CD4-positive, CD25-positive, alpha-beta regulatory T cell (primary cell): ENCODE measurements around the gene ADGRB3. TPM values are rescaled to one million over a fixed set of nuclear protein-coding genes. Genes with fewer than 3 reads are reported as not detected.

Source experiments
- ATAC-seq, 2 donors: fragments of 150-1000 bp; cut with Tn5 transposase; one replicate each; pipeline ENCODE4 v1.10.0; 2021; ENCODE audit warnings: low read depth in 2 of 2, moderate number of reproducible peaks in 2 of 2, moderate library complexity in 1 of 2
- DNase-seq, 3 donors: peaks; one replicate each; pipeline versions ENCODE4 v3.0.0 to v3.0.0-alpha.2; 2012 to 2022; ENCODE audit warnings: mixed read lengths in 1 of 3
- H3K27ac ChIP-seq: one replicate; pipeline ENCODE4 v1.7.0; 2013; ENCODE audit warnings: mild to moderate bottlenecking, low read length; ENCODE audit not compliant: insufficient read depth, poor library complexity, severe bottlenecking
- H3K27me3 ChIP-seq: one replicate; pipeline ENCODE4 v1.7.0; 2013; ENCODE audit warnings: low read length; ENCODE audit not compliant: control insufficient read depth, insufficient read depth
- H3K36me3 ChIP-seq: one replicate; pipeline ENCODE4 v1.7.0; 2013; ENCODE audit warnings: mild to moderate bottlenecking, low read length, moderate library complexity; ENCODE audit not compliant: control insufficient read depth, insufficient read depth
- H3K4me1 ChIP-seq: 2 replicates; pipeline ENCODE4 v1.7.0; 2013; ENCODE audit warnings: mild to moderate bottlenecking, low read length; ENCODE audit not compliant: insufficient read depth, control insufficient read depth, poor library complexity, severe bottlenecking
- H3K4me3 ChIP-seq: one replicate; pipeline ENCODE4 v1.7.0; 2013; ENCODE audit warnings: low read depth, mild to moderate bottlenecking, low read length, moderate library complexity
- H3K9me3 ChIP-seq, 2 experiments: 1 replicate in 1 of 2; 2 replicates in 1 of 2; pipeline ENCODE4 v1.7.0; 2013; ENCODE audit warnings: low read length in 2 of 2, mild to moderate bottlenecking in 1 of 2, moderate library complexity in 1 of 2; ENCODE audit not compliant: control insufficient read depth in 2 of 2
- H3K27ac Mint-ChIP-seq, 3 donors: one replicate each; pipeline ENCODE4 v1.8.0; 2020 to 2022; ENCODE audit warnings: mild to moderate bottlenecking in 3 of 3, mixed read lengths in 3 of 3, moderate library complexity in 2 of 3
- H3K27me3 Mint-ChIP-seq: one replicate; pipeline ENCODE4 v1.8.0; 2022; ENCODE audit warnings: mild to moderate bottlenecking, mixed read lengths
- H3K36me3 Mint-ChIP-seq: one replicate; pipeline ENCODE4 v1.8.0; 2020; ENCODE audit warnings: mixed read lengths
- H3K4me1 Mint-ChIP-seq, 4 donors: one replicate each; pipeline ENCODE4 v1.8.0; 2020 to 2022; ENCODE audit warnings: mixed read lengths in 4 of 4, mild to moderate bottlenecking in 1 of 4
- H3K4me3 Mint-ChIP-seq, 4 donors: one replicate each; pipeline ENCODE4 v1.8.0; 2020 to 2022; ENCODE audit warnings: mild to moderate bottlenecking in 4 of 4, mixed read lengths in 4 of 4, moderate library complexity in 3 of 4
- H3K9me3 Mint-ChIP-seq, 7 donors: one replicate each; pipeline ENCODE4 v1.8.0; 2020 to 2022; ENCODE audit warnings: mixed read lengths in 7 of 7, mild to moderate bottlenecking in 3 of 7, moderate library complexity in 2 of 7
- polyA plus RNA-seq, 4 donors: library from polyadenylated mRNA; unstranded; fragments of 300-500 nt; fragmentation: Illumina TruSeq; gene quantifications; one replicate each; pipeline ENCODE4 v1.2.3, GENCODE V29; 2021
- total RNA-seq: library from RNA; stranded (reverse); gene quantifications from one replicate; pipeline ENCODE4 v1.2.3, GENCODE V29; 2022

ADGRB3 gene
- total and polyA plus RNA-seq, 5 donors from 2014 or later = not detected

GRCh38 chr6:68633281-68633971 lies 1.7 kb upstream of the ADGRB3 start:
- Mint-ChIP-seq H3K27ac (no peak overlapping the region), H3K36me3 (no peaks in the 10 kb centered on the region), H3K4me1 (peaks cover 0 to 18% (median 13%) of the 10 kb centered on the region in 4 donors), H3K9me3 (peaks cover 0 to 7% (median 0%) of the 10 kb centered on the region in 7 donors), H3K27me3 (peaks cover 44% of the 10 kb centered on the region), H3K4me3 (peak overlapping the region in 1 of 4 donors; percentile 21)
- Histone ChIP-seq H3K27me3 (peaks cover 22% of the 10 kb centered on the region), H3K4me1 (peaks cover 3% of the 10 kb centered on the region), H3K9me3 (no peaks in the 10 kb centered on the region), H3K27ac (no peak overlapping the region), H3K36me3 (no peaks in the 10 kb centered on the region), H3K4me3 (no peak overlapping the region)
- ATAC-seq (no peak), DNase-seq (no peak)

DNA sequence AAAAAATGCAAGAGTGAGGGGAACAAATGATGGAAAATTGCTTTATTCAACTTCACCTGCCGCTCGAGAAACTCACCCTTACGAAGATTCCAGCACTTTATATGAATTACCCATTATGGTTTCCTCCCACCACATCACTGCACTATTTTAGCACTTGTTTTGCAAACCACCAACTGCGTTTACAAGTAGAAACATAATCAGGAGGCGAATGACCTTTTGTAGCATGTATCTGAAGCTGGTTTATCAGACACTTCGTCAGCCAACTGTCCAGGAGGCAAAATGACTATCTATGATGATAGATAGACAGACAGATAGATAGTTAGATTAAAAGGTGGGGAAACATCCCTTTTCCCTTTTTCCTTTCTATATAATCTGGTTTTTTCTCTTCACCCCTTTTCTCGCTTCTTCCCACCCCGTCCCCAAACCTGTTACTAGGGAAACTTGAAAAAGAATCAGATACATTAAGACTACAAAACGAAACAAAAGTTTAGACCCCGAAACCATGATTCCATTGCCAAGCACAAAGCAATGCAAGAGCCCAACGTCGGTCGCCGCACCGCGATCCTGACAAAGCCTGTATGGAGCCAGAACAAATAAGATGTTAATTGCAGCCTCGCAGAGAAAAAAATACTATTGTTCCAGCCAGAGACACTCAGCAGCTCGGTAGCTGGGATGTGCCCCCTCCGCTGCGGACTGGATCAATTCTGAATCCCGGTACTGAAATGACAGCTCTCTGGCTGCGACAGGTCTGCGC lies 933 bp upstream of the ADGRB3 start:
- no peak for ATAC-seq
- H3K4me1 ChIP-seq = peaks cover 3% of the 10 kb centered on the region
- H3K4me1 Mint-ChIP-seq = peaks cover 0 to 18% (median 13%) of the 10 kb centered on the region in 4 donors
- peaks cover 0 to 9% (median 0%) of the 10 kb centered on the region in 7 donors for H3K9me3 Mint-ChIP-seq
- H3K36me3 Mint-ChIP-seq = no peaks in the 10 kb centered on the region
- peak overlapping the region in 3 of 4 donors; percentile 50 to 88 (median 79) for H3K4me3 Mint-ChIP-seq
- no peak for DNase-seq
- H3K27ac ChIP-seq = no peak overlapping the region
- peaks cover 22% of the 10 kb centered on the region for H3K27me3 ChIP-seq
- H3K27ac Mint-ChIP-seq = no peak overlapping the region
- peaks cover 50% of the 10 kb centered on the region for H3K27me3 Mint-ChIP-seq
- H3K9me3 ChIP-seq = no peaks in the 10 kb centered on the region
- H3K4me3 ChIP-seq = no peak overlapping the region
- no peaks in the 10 kb centered on the region for H3K36me3 ChIP-seq

DNA sequence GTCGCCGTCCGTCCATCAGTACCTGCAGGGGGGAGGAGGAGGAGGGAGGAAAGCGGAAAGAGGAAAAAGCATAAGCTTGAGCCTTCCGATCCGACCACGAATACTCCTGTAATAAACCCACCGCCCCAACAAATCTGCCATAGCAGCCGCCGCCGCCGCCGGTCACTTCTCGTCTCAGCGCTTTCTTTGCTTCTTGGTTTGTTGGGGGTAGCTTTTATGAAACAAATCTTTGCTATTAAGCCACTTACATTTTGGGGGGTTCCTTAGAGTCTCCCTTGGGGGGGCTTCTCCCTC lies 277 bp downstream of the ADGRB3 start:
- Mint-ChIP-seq H3K27me3 (peaks cover 56% of the 10 kb centered on the region), H3K9me3 (peaks cover 0 to 7% (median 0%) of the 10 kb centered on the region in 7 donors), H3K4me3 (peak overlapping the region in 3 of 4 donors; percentile 50 to 90 (median 63)), H3K4me1 (peaks cover 0 to 23% (median 14%) of the 10 kb centered on the region in 4 donors), H3K27ac (peak overlapping the region in 1 of 3 donors; percentile 52), H3K36me3 (no peaks in the 10 kb centered on the region)
- Histone ChIP-seq H3K9me3 (no peaks in the 10 kb centered on the region), H3K27me3 (peaks cover 22% of the 10 kb centered on the region), H3K27ac (no peak overlapping the region), H3K4me3 (no peak overlapping the region), H3K4me1 (peaks cover 3% of the 10 kb centered on the region), H3K36me3 (no peaks in the 10 kb centered on the region)
- no peak for ATAC-seq
- no peak for DNase-seq

DNA sequence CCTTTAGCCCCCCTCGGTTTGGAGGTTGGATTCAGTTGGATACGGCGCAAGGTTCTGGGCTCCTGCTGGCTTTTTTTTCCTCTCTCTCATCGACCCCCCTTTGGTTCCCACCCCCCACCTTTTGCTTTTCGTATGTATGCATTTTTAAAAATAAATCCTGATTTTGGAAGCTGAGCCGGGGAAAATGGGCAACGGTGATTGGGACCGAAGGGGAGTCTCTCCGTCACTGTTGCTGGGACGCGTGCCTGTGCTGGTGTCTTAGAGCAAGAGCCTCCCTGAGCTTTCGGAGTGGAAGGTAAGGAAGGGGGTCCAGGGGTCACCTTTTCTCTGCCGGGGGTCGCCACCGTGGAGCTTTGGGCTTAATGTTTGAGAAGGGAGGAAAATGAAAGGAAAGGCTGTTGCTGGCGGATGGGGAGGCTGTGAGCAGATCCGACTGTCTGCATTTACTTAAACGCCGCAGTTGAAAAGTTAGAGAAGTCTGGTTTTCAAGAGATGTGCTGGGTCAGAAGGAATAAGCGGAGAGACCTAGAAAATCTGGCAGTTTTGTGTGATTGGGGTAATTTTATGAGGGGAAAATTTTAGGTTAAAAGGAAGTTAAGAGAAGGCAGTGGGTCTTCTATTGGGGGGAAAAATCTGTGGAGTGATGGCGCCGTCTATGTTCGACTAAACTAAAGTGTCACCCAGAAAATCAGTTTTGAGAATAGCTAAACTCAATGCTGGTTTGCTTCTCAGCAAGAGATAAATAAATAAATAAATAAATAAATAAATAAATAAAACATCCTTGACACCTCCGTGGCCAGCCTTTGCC lies 828 bp downstream of the ADGRB3 start:
- H3K4me1 Mint-ChIP-seq = peaks cover 0 to 23% (median 14%) of the 10 kb centered on the region in 4 donors
- H3K4me3 Mint-ChIP-seq = peak overlapping the region in 3 of 4 donors; percentile 50 to 90 (median 82)
- DNase-seq (peak in 1 of 3 donors; percentile 1), ATAC-seq (no peak)
- no peaks in the 10 kb centered on the region for H3K36me3 Mint-ChIP-seq
- Histone ChIP-seq H3K4me3 (no peak overlapping the region), H3K36me3 (no peaks in the 10 kb centered on the region), H3K9me3 (no peaks in the 10 kb centered on the region), H3K27ac (no peak overlapping the region), H3K27me3 (peaks cover 22% of the 10 kb centered on the region), H3K4me1 (peaks cover 3% of the 10 kb centered on the region)
- peaks cover 55% of the 10 kb centered on the region for H3K27me3 Mint-ChIP-seq
- peaks cover 0 to 7% (median 0%) of the 10 kb centered on the region in 7 donors for H3K9me3 Mint-ChIP-seq
- peak overlapping the region in 1 of 3 donors; percentile 20 for H3K27ac Mint-ChIP-seq

- no peak overlapping the region for H3K4me3 ChIP-seq
- H3K27ac ChIP-seq = no peak overlapping the region
- Mint-ChIP-seq H3K36me3 (no peaks in the 10 kb centered on the region), H3K4me3 (peak overlapping the region in 1 of 4 donors; percentile 48), H3K27ac (no peak overlapping the region), H3K9me3 (peaks cover 0 to 7% (median 0%) of the 10 kb centered on the region in 7 donors), H3K4me1 (peaks cover 0 to 23% (median 14%) of the 10 kb centered on the region in 4 donors), H3K27me3 (peaks cover 53% of the 10 kb centered on the region)
- ATAC-seq (no peak), DNase-seq (no peak)
- no peaks in the 10 kb centered on the region for H3K36me3 ChIP-seq
- H3K27me3 ChIP-seq = peaks cover 22% of the 10 kb centered on the region
- peaks cover 3% of the 10 kb centered on the region for H3K4me1 ChIP-seq
- H3K9me3 ChIP-seq = no peaks in the 10 kb centered on the region
Measured at GRCh38 chr6:68636666-68637065, 1.6 kb downstream of the ADGRB3 start.

- H3K27ac Mint-ChIP-seq = no peak overlapping the region
- no peaks in the 10 kb centered on the region for H3K36me3 Mint-ChIP-seq
- no peaks in the 10 kb centered on the region for H3K9me3 ChIP-seq
- H3K4me1 ChIP-seq = peaks cover 3% of the 10 kb centered on the region
- H3K36me3 ChIP-seq = no peaks in the 10 kb centered on the region
- peaks cover 0 to 7% (median 0%) of the 10 kb centered on the region in 7 donors for H3K9me3 Mint-ChIP-seq
- H3K27me3 ChIP-seq = peaks cover 22% of the 10 kb centered on the region
- no peak for ATAC-seq
- peaks cover 0 to 23% (median 14%) of the 10 kb centered on the region in 4 donors for H3K4me1 Mint-ChIP-seq
- H3K27ac ChIP-seq = no peak overlapping the region
- peaks cover 50% of the 10 kb centered on the region for H3K27me3 Mint-ChIP-seq
- H3K4me3 Mint-ChIP-seq = no peak overlapping the region
- H3K4me3 ChIP-seq = no peak overlapping the region
- no peak for DNase-seq
Measured at GRCh38 chr6:68637071-68637470, 2.0 kb downstream of the ADGRB3 start.

DNA sequence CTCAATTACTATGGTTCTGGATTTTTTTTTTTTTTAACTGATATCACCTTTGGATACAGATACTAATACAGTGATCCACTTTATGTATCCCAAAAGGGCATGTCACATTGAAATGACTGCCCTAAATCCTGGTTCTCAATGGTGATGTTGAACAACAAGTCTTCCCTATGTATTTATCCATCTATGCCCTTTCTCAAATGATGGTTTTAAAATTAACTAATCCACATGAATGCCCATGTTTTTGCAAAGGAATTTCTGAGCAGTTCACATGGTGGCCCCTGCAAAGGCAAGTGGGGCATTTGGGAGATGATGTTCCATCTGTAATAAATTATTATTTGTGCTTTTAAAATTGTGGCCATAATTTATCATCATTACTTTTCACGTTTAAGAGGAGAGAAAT lies 2.7 kb downstream of the ADGRB3 start:
- H3K36me3 ChIP-seq = no peaks in the 10 kb centered on the region
- H3K9me3 ChIP-seq = no peaks in the 10 kb centered on the region
- H3K9me3 Mint-ChIP-seq = peaks cover 0 to 7% (median 0%) of the 10 kb centered on the region in 7 donors
- peaks cover 3% of the 10 kb centered on the region for H3K4me1 ChIP-seq
- H3K27me3 ChIP-seq = peaks cover 20% of the 10 kb centered on the region
- H3K4me1 Mint-ChIP-seq = peaks cover 0 to 23% (median 14%) of the 10 kb centered on the region in 4 donors
- no peak for ATAC-seq
- no peak for DNase-seq
- no peak overlapping the region for H3K4me3 ChIP-seq
- H3K27ac Mint-ChIP-seq = no peak overlapping the region
- no peak overlapping the region for H3K4me3 Mint-ChIP-seq
- H3K36me3 Mint-ChIP-seq = no peaks in the 10 kb centered on the region
- H3K27me3 Mint-ChIP-seq = peaks cover 50% of the 10 kb centered on the region
- H3K27ac ChIP-seq = no peak overlapping the region
